Natural killer cell treated with Interleukin-12 subunit alpha and Interleukin-12 subunit beta and Interleukin-15 and Interleukin-18, amount 100 ng/mL, for 72 hours (primary cell): Measurements from ENCODE around the gene ACOT7. TPM values are rescaled to one million over a fixed set of nuclear protein-coding genes. Genes with fewer than 3 reads are reported as not detected.

Source experiments
- ATAC-seq, 2 donors: fragments of 150-1000 bp; cut with Tn5 transposase in 1 of 2; sonication (Bioruptor Pico), chemical (Tn5 transposase) in 1 of 2; 2 replicates each; pipeline ENCODE4 v1.10.0; 2021
- DNase-seq: peaks from one replicate; pipeline ENCODE4 v3.0.0; 2022; ENCODE audit warnings: low spot score
- H3K27ac Mint-ChIP-seq, 2 donors: 1 replicate in 1 of 2; 2 replicates in 1 of 2; pipeline ENCODE4 v1.8.0; 2022; ENCODE audit warnings: mixed read lengths in 2 of 2, mild to moderate bottlenecking in 1 of 2, moderate library complexity in 1 of 2
- H3K27me3 Mint-ChIP-seq, 2 donors: 1 replicate in 1 of 2; 2 replicates in 1 of 2; pipeline ENCODE4 v1.8.0; 2022; ENCODE audit warnings: mixed read lengths in 2 of 2
- H3K36me3 Mint-ChIP-seq: one replicate; pipeline ENCODE4 v1.8.0; 2022; ENCODE audit warnings: mixed read lengths
- H3K4me1 Mint-ChIP-seq, 2 donors: 1 replicate in 1 of 2; 2 replicates in 1 of 2; pipeline ENCODE4 v1.8.0; 2022; ENCODE audit warnings: low read depth in 2 of 2, mixed read lengths in 2 of 2, mild to moderate bottlenecking in 1 of 2
- H3K4me3 Mint-ChIP-seq: one replicate; pipeline ENCODE4 v1.8.0; 2022; ENCODE audit warnings: mixed read lengths
- H3K9me3 Mint-ChIP-seq: 2 replicates; pipeline ENCODE4 v1.8.0; 2022; ENCODE audit warnings: mixed read lengths
- total RNA-seq, 2 donors: library from RNA; stranded (reverse); gene quantifications; one replicate each; pipeline ENCODE4 v1.2.3, GENCODE V29; 2022

The ACOT7 gene
- total RNA-seq, 2 donors from 2014 or later: 49.5 to 87.5 TPM

DNA sequence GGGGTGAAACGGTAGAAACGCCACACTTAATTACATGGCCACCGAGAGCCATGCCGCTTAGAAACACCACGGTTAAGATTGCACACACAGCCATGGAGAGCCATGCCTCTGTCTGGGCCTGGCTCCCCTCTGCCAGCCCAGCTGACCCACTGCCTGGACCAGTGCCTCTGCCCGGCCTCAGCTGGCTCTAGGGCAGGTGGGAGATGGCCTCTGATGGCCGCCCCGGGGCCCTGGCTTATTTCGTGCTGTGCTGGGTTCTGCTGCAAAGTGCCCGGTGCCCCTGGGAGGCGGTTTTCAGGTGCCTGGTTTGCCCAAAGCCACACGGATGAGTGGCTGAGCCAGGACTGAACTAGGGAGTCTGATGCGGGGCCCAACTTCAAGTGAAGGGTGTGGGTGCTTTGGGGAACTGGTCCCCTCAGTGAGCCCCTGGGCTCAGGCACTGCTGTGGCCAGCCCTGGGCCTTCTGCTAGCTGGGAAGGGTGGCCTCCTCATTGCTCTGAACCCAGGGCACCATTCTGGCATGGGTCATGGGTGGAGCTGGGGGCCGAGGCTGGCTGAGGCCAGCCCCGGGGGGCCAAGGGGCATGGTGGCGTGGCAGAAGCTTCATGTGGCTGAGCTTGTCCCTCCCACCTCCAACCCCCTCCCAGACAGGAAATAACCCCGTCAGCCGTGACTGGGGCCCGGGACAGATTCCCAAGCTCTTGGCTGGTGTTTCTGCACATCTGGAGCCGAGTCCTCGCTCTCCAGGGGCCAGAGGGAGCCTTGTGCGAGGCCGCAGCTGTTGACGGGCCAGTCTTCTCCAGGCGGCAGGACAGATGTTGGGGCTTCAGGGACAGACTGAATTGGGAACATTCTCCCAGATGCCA lies 130.8 kb downstream of the ACOT7 start:
- Mint-ChIP-seq H3K27ac (no peak overlapping the region), H3K9me3 (no peaks in the 10 kb centered on the region), H3K4me1 (peaks cover 0 to 3% of the 10 kb centered on the region in 2 donors), H3K27me3 (no peaks in the 10 kb centered on the region), H3K36me3 (no peaks in the 10 kb centered on the region), H3K4me3 (no peak overlapping the region)
- DNase-seq (no peak), ATAC-seq (no peak)

DNA sequence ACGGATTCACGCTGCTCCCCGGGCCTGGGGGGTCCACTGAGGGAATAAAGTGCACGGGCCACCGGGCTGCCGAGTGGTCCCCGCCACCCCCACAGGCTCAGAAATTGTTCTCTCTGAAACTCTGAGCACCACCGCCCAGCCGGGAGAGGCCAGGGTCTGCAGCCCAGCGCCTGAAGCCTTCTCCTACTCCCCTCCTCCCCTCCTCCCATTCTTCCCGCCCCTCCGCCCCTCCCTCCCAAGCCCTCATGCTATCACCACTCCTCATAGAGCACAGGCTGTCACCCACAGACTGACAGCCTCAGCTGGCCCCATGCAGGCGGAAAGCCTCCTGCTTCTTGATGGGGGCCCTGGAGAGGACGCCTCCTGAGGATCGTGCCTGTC lies 132.0 kb downstream of the ACOT7 start:
- no peak for ATAC-seq
- Mint-ChIP-seq H3K27ac (no peak overlapping the region), H3K4me1 (peaks cover 0 to 3% of the 10 kb centered on the region in 2 donors), H3K9me3 (no peaks in the 10 kb centered on the region), H3K4me3 (peak overlapping the region; percentile 20), H3K36me3 (no peaks in the 10 kb centered on the region), H3K27me3 (no peaks in the 10 kb centered on the region)
- no peak for DNase-seq

DNA sequence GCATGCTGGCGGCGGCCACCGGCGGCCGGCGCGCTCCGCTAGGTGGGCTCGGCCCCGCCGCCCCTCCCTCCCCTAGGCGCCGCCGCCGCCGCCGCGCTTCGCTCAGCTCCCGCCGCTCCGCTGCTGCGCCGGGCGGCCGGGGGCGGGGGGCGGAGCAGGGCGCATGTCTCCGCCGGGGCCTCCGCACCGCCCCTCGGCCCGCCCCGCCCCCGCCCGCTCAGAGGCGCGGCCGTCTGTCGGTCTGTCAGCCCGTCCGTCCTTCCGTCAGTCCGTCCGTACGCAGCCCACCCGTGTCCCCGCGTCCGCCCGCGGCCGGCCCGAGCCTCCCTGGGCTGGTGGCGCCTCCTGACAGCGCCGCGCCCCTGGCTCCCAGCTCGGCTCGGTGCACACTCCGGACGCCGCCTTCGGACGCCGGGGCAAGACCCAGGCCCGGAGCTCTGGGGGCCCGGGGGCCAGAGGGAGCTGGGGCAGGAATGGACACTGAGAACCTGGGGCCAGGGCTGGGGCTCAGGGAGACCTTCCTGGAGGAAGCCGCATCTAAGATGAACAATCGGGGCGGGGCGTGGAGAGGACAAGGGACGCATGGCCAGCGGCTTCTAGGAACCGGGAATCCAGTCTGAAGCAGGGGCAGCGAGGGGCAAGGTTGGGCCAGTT lies 132.5 kb downstream of the ACOT7 start, which contains the start of gene GPR153:
TSS of gene GPR153 (minus strand) at position 138 of the 654 bp plus-strand sequence. CDS start 6,193 bp downstream, outside the sequence.
- ATAC-seq (peak; percentile 81 to 87), DNase-seq (peak; percentile 78)
- Mint-ChIP-seq H3K36me3 (no peaks in the 10 kb centered on the region), H3K9me3 (no peaks in the 10 kb centered on the region), H3K4me3 (peak within 1 kb of the TSS; percentile 34), H3K4me1 (peaks cover 0 to 3% of the 10 kb centered on the region in 2 donors), H3K27me3 (no peaks in the 10 kb centered on the region), H3K27ac (no peak within 1 kb of the TSS)

DNA sequence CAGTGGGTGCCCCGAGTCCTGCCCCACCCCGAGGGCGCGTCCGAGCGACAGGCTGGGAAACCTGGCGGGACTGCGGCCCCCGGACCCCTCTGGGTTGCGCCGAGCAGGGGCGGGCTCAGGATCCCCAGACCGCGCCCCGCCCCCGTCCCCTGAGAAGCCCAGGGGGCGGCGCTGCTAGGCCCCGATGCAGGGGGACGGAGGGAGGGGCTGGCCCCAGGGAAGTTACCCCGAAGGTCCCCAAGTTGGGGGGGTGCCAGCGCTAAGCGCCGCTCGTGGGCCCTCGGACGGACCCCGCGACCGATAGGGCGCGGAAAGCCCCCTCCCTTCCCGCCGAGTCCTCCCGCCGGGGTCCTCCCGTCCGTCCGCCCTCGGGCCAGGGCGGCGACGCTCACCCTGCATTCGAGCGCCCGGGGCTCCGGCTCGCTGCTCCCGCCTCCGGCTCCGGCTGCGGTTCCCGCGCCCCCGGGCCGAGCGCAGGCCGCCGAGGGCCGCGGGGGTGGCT lies 133.1 kb downstream of the ACOT7 start:
- no peaks in the 10 kb centered on the region for H3K9me3 Mint-ChIP-seq
- peak; percentile 70 for DNase-seq
- no peak overlapping the region for H3K27ac Mint-ChIP-seq
- H3K27me3 Mint-ChIP-seq: no peaks in the 10 kb centered on the region
- no peak overlapping the region for H3K4me3 Mint-ChIP-seq
- ATAC-seq: peak; percentile 60 to 68
- H3K36me3 Mint-ChIP-seq: no peaks in the 10 kb centered on the region
- peaks cover 0 to 3% of the 10 kb centered on the region in 2 donors for H3K4me1 Mint-ChIP-seq

DNA sequence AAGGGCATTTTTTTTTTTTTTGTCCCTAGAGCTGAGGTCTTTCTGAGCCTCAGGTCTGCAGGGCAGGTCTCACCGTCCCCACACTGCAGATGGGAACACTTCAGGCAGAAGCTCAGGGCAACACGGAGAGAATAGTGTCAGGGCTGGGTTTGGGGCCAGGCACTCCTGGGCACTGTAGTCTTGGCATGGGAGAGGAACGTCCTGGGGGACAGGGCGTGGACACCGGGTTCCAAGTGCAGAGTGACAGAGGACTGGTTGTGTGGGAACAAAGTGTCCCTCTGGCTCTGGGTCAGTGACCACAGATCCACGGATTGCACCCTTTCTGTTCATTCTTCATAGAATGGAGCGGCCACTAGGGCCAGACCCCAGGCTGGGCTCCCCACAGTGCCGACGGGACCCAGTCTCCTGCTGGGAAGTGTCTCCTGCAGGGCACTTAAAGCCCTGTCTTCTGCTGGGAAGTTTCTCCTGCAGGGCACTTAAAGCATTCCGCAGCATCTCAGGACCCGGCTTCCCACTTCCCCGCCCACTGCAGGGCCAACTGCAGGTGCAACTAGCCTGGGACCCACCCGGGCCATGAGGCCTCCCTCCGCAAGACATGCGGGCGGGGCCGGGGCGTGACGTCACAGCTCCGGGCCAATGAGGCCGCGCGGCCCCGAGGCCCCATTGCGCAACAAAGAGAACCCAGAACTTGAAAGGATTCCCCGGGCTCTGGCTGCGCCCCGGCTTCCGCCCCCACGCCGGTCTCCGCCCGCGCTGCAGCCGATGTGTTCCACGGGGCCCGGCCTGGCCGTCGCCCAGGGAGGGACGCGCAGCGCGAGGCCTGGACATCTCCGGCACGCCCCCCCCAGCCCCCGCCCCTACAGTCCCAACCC lies 133.8 kb downstream of the ACOT7 start:
- Mint-ChIP-seq H3K9me3 (no peaks in the 10 kb centered on the region), H3K36me3 (no peaks in the 10 kb centered on the region), H3K27me3 (no peaks in the 10 kb centered on the region), H3K4me3 (peak overlapping the region; percentile 34), H3K27ac (no peak overlapping the region), H3K4me1 (peaks cover 0 to 3% of the 10 kb centered on the region in 2 donors)
- ATAC-seq (peak; percentile 73 to 84), DNase-seq (peak; percentile 94)

DNA sequence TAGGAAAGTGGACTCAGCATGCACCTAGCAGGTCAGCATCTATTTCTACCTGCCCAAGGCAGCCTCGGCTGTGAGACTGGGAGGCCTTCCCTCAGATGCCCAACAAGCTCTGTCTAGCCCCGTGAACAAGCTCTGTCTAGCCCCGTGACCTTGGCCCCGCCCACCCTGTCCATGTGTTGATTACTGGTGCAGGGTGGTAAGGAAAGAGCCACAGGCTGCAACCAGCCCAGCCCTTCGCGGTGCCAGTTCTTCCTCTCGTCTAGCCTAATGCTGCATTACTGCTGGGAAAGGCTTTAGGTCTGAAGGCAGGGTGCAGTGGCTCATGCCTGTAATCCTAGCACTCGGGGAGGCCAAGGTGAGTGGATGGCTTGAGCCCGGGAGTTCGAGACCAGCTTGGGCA lies 134.9 kb downstream of the ACOT7 start:
- no peak overlapping the region for H3K27ac Mint-ChIP-seq
- H3K36me3 Mint-ChIP-seq: no peaks in the 10 kb centered on the region
- H3K4me3 Mint-ChIP-seq: peak overlapping the region; percentile 12
- no peaks in the 10 kb centered on the region for H3K27me3 Mint-ChIP-seq
- no peak for DNase-seq
- peaks cover 0 to 3% of the 10 kb centered on the region in 2 donors for H3K4me1 Mint-ChIP-seq
- no peaks in the 10 kb centered on the region for H3K9me3 Mint-ChIP-seq
- no peak for ATAC-seq

DNA sequence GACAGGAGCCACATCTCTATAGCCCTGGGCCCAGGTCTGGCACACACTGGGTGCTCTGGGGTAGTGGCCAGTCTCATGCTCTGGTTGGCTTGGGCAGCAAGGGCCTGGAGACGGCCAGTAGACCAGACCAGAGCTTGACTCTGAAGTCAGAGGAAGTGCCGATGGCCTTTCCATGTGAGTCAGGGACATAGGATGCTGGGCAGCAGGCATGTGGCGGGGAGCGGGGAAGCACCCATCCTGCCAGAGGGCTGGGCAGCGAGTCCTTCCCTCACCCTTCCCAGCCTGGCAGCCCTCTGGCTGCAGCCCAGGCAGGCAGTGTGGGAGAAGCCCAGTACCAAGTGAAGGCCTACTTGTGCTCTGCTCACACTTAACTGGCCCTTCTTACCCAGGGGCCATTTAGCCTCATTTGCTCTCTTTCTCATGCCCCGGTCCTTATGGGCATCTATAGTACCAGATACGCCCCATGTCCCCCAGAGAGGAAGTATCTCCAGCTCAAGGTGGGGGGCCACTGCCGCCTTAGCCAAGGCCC lies 136.0 kb downstream of the ACOT7 start:
- Mint-ChIP-seq H3K36me3 (no peaks in the 10 kb centered on the region), H3K9me3 (no peaks in the 10 kb centered on the region), H3K27ac (no peak overlapping the region), H3K4me1 (peaks cover 0 to 3% of the 10 kb centered on the region in 2 donors), H3K4me3 (no peak overlapping the region), H3K27me3 (no peaks in the 10 kb centered on the region)
- no peak for DNase-seq
- no peak for ATAC-seq

DNA sequence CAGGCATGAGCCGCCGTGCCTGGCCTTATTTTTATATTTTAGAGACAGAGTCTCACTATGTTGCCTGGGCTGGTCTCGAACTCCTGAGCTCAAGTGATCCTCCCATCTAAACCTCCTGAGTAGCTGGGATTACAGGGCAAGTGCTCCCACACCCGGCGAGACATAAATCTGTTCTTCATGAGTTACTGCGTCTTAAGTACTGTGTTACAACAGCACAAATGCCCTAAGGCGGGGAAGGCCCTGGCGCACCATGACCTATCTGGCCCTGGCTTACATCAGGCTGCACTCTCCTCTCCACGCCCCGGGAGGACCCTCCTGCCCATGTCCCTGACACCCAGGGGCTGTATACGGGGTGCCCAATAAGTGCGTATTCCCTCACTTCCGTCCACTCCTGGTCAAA lies 136.9 kb downstream of the ACOT7 start:
- DNase-seq (no peak), ATAC-seq (no peak)
- Mint-ChIP-seq H3K4me3 (no peak overlapping the region), H3K27ac (no peak overlapping the region), H3K9me3 (no peaks in the 10 kb centered on the region), H3K4me1 (no peaks in the 10 kb centered on the region), H3K36me3 (no peaks in the 10 kb centered on the region), H3K27me3 (no peaks in the 10 kb centered on the region)

DNA sequence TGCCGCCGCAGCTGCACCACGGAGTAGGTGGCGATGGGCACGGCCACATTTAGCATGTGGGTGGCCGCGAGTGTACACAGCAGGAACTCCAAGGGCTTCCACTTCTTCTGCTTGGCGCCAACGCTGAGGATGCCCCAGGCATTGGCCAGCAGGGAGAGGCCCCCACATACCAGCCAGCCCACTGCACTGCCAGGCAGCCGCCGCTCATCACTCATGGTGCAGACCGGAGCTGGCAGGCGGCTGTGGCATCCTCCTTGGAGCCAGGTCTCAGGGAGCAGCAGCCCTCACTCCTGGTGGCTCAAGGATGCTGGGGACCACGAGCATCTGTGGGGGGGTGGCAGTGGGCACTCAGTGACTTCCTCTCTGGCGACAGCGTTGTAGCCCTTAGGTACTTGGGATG lies 138.9 kb downstream of the ACOT7 start:
- Mint-ChIP-seq H3K36me3 (no peaks in the 10 kb centered on the region), H3K4me3 (no peak overlapping the region), H3K27ac (no peak overlapping the region), H3K4me1 (no peaks in the 10 kb centered on the region), H3K9me3 (no peaks in the 10 kb centered on the region), H3K27me3 (no peaks in the 10 kb centered on the region)
- ATAC-seq (no peak), DNase-seq (no peak)

DNA sequence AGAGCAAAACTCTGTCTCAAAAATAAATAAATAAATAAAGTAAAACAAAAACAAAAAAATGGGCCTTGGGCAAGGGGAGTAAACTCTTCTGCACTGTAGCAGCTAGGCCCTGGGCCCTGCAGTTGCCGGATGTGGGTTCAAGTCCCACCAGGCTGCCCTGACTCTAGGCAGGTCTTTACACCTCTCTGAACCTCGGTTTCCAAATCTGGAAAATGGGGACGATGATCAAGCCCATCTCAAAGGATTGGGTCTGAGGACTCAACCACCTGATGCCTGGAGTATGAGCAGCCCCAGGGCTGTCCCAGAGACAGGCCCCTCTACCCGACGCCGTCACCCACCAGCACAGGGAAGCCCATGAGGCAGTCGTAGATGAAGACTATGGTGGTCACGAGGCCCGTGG lies 140.2 kb downstream of the ACOT7 start:
- DNase-seq: no peak
- no peaks in the 10 kb centered on the region for H3K9me3 Mint-ChIP-seq
- no peaks in the 10 kb centered on the region for H3K36me3 Mint-ChIP-seq
- no peak for ATAC-seq
- no peaks in the 10 kb centered on the region for H3K4me1 Mint-ChIP-seq
- H3K27ac Mint-ChIP-seq: no peak overlapping the region
- H3K4me3 Mint-ChIP-seq: no peak overlapping the region
- H3K27me3 Mint-ChIP-seq: no peaks in the 10 kb centered on the region

DNA sequence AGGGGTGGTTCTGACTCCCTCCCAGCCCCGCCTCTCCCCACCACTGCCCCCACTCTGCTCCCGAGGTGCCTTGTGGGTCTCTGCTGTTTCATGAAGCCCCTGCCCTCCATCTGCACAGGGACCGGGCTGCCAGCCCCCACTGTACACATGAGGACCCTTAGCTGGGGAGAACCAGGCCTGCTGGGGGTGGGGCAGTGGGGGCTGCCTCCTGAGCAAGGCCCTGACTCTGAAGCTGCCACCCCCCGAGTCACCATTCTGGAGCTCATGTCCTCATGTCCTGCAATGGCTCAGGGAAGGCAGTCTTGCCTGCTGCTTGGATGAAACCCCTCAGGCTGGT lies 141.2 kb downstream of the ACOT7 start:
- ATAC-seq: no peak
- H3K4me3 Mint-ChIP-seq: no peak overlapping the region
- no peaks in the 10 kb centered on the region for H3K9me3 Mint-ChIP-seq
- no peak overlapping the region for H3K27ac Mint-ChIP-seq
- DNase-seq: no peak
- peaks cover 0 to 1% of the 10 kb centered on the region in 2 donors for H3K27me3 Mint-ChIP-seq
- H3K36me3 Mint-ChIP-seq: no peaks in the 10 kb centered on the region
- H3K4me1 Mint-ChIP-seq: no peaks in the 10 kb centered on the region

DNA sequence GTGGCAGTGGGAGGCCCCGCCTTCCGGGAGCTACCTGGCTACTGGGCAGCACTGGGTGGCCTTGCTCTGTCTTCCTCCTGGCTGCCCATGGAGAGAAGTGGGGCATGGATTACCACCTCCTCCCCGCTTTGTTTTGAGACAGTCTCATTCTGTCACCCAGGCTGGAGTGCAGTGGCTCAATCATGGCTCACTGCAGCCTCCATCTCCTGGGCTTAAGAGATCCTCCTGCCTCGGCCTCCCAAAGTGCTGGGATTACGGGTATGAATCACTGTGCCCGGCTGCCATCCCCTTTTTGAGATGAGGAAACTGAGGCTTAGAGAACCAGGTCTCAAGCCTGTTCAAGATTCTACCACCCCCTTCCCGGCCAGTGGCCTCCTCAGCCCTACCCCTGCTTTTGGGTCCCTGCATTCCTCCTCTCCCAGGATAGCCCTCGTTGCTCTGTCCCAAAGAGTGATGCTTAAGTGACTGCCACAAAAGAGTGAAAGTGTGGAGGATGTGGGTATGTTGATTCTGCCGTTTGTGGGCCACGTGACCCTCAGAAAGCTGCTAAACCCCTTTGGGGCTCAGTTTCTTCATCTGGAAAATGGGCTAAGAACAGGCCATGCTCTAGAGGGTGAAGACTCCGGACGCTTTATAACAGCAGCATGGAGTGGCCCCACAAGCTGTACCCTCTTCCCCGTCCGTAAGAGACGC lies 141.7 kb downstream of the ACOT7 start:
- H3K4me1 Mint-ChIP-seq: no peaks in the 10 kb centered on the region
- no peak overlapping the region for H3K27ac Mint-ChIP-seq
- DNase-seq (no peak), ATAC-seq (no peak)
- no peak overlapping the region for H3K4me3 Mint-ChIP-seq
- no peaks in the 10 kb centered on the region for H3K9me3 Mint-ChIP-seq
- H3K27me3 Mint-ChIP-seq: peaks cover 3 to 7% of the 10 kb centered on the region in 2 donors
- H3K36me3 Mint-ChIP-seq: no peaks in the 10 kb centered on the region

DNA sequence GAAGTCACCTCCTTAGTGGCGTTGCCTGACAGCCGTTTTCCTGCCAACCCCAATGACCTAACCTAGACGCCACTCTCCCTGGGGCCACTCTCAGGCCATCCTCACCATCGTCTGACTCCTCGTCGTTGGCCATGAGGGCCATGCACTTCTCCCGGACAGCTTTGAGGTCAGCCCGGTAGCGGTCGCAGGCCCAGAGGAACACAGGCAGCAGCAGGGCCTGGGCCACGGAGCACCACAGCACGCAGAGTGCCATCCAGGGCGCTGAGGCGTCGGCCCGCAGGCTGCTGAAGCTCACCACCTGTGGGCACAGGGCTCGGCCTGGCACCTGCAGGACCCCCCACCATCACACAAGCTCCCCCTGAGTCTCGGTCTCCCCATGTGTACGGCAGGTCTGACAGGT lies 142.3 kb downstream of the ACOT7 start:
- no peak overlapping the region for H3K27ac Mint-ChIP-seq
- H3K36me3 Mint-ChIP-seq: no peaks in the 10 kb centered on the region
- peaks cover 0 to 3% of the 10 kb centered on the region in 2 donors for H3K4me1 Mint-ChIP-seq
- H3K9me3 Mint-ChIP-seq: no peaks in the 10 kb centered on the region
- no peak overlapping the region for H3K4me3 Mint-ChIP-seq
- peaks cover 3 to 7% of the 10 kb centered on the region in 2 donors for H3K27me3 Mint-ChIP-seq
- DNase-seq (no peak), ATAC-seq (no peak)
